Lung (tissue), 12 donors: Measurements from ENCODE around the gene SLC18A3. TPM values are rescaled to one million over a fixed set of nuclear protein-coding genes. Genes with fewer than 3 reads are reported as not detected.

ENCODE experiments used
- ATAC-seq: fragments of 200-7000 bp; cut with Tn5 transposase; one replicate; pipeline ENCODE4 v1.9.1; 2020; ENCODE audit warnings: moderate number of reproducible peaks; ENCODE audit not compliant: insufficient read depth, low FRiP score
- DNase-seq, 3 donors: peaks; one replicate each; pipeline ENCODE4 v3.0.0-alpha.2; 2013 to 2017
- H3K27ac ChIP-seq, 2 donors: one replicate each; pipeline ENCODE4 v1.5.1; 2013; ENCODE audit warnings: mild to moderate bottlenecking in 2 of 2, moderate library complexity in 2 of 2, control low read depth in 1 of 2, inconsistent platforms in 1 of 2, low read depth in 1 of 2, low read length in 1 of 2
- H3K27me3 ChIP-seq, 3 donors: one replicate each; pipeline ENCODE4 v1.5.1; 2013; ENCODE audit warnings: low read length in 2 of 3; ENCODE audit not compliant: control insufficient read depth in 3 of 3, insufficient read depth in 3 of 3
- H3K36me3 ChIP-seq, 4 donors: one replicate each; pipeline ENCODE4 v1.5.1; 2013; ENCODE audit warnings: low read length in 4 of 4, mild to moderate bottlenecking in 1 of 4, moderate library complexity in 1 of 4; ENCODE audit not compliant: control insufficient read depth in 4 of 4, insufficient read depth in 4 of 4
- H3K4me1 ChIP-seq, 5 donors: one replicate each; pipeline ENCODE4 v1.5.1; 2013; ENCODE audit warnings: low read length in 5 of 5, mild to moderate bottlenecking in 2 of 5, moderate library complexity in 1 of 5; ENCODE audit not compliant: control insufficient read depth in 5 of 5, insufficient read depth in 5 of 5
- H3K4me3 ChIP-seq: one replicate; pipeline ENCODE4 v1.5.1; 2013; ENCODE audit warnings: mild to moderate bottlenecking, control low read depth, moderate library complexity
- H3K9ac ChIP-seq, 2 donors: one replicate each; pipeline ENCODE4 v1.5.1; 2013; ENCODE audit warnings: low read length in 2 of 2, control low read depth in 1 of 2; ENCODE audit not compliant: insufficient read depth in 1 of 2
- H3K9me3 ChIP-seq, 4 donors: one replicate each; pipeline ENCODE4 v1.5.1; 2013; ENCODE audit warnings: low read length in 3 of 4, mild to moderate bottlenecking in 1 of 4, moderate library complexity in 1 of 4; ENCODE audit not compliant: control insufficient read depth in 4 of 4, insufficient read depth in 3 of 4
- CTCF ChIP-seq: IDR thresholded peaks from 2 replicates; pipeline ENCODE4 v1.5.1; 2012; ENCODE audit warnings: mild to moderate bottlenecking; ENCODE audit errors: control extremely low read depth, extremely low read depth
- WGBS, 2 donors: extraction: QIAGEN DNeasy Blood & Tissue Kit; methylation state at CpG; one replicate each; pipeline ENCODE4 v1.1.7; 2013; 5-methylcytosine and 5-hydroxymethylcytosine counted together
- polyA plus RNA-seq, 2 donors: library from polyadenylated mRNA; stranded (reverse); fragments of 200-250 nt; gene quantifications; one replicate each; pipeline ENCODE4 v1.2.1, GENCODE V29; 2013
- total RNA-seq, 2 donors: library from RNA; depleted of rRNA in 1 of 2; stranded (reverse); fragments of >200 nt in 1 of 2; gene quantifications; one replicate each; pipeline ENCODE4 v1.2.1, GENCODE V29; 2014 to 2021
- donor health status: control.
- donor health status: control.
- donor health status: Bipolar disorder and iron deficiency.
- donor health status: healthy.
- donor health status: DM: yes; HTN: yes; CAD: no.

Gene SLC18A3
- total and polyA plus RNA-seq, 4 donors = not detected

GRCh38 chr10:49606981-49607535, 3.1 kb upstream of the SLC18A3 start:
- no peak overlapping the region for H3K4me3 ChIP-seq
- H3K36me3 ChIP-seq = no peaks in the 10 kb centered on the region
- peaks cover 0 to 13% (median 0%) of the 10 kb centered on the region in 4 donors for H3K9me3 ChIP-seq
- peak; percentile 73 for ATAC-seq
- no peak overlapping the region for H3K9ac ChIP-seq
- TF ChIP-seq CTCF = no peak
- H3K27ac ChIP-seq = no peak overlapping the region
- DNase-seq = peak; percentile 83 to 90 (median 90)
- H3K4me1 ChIP-seq = peaks cover 0 to 15% (median 3%) of the 10 kb centered on the region in 5 donors
- H3K27me3 ChIP-seq = peaks cover 0 to 46% (median 31%) of the 10 kb centered on the region in 3 donors
- WGBS, 2 donors = 2% methylated on average over 22 of the region's 22 CpGs

- Histone ChIP-seq H3K4me1 (peaks cover 0 to 15% (median 3%) of the 10 kb centered on the region in 5 donors), H3K36me3 (no peaks in the 10 kb centered on the region), H3K9me3 (peaks cover 0 to 18% (median 0%) of the 10 kb centered on the region in 4 donors), H3K4me3 (no peak overlapping the region), H3K9ac (no peak overlapping the region), H3K27ac (no peak overlapping the region), H3K27me3 (peaks cover 0 to 60% (median 44%) of the 10 kb centered on the region in 3 donors)
- WGBS, 2 donors = 12 to 14% methylated on average over 14 of the region's 14 CpGs
- no peak for TF ChIP-seq CTCF
- DNase-seq (no peak), ATAC-seq (no peak)
Measured at GRCh38 chr10:49608166-49609005, 1.7 kb upstream of the SLC18A3 start.

- 2 to 3% methylated on average over 19 of the region's 19 CpGs for WGBS, 2 donors
- ATAC-seq (no peak), DNase-seq (no peak)
- Histone ChIP-seq H3K36me3 (no peaks in the 10 kb centered on the region), H3K27ac (no peak overlapping the region), H3K4me3 (no peak overlapping the region), H3K9ac (no peak overlapping the region), H3K27me3 (peaks cover 0 to 64% (median 50%) of the 10 kb centered on the region in 3 donors), H3K9me3 (peaks cover 0 to 18% (median 0%) of the 10 kb centered on the region in 4 donors), H3K4me1 (peaks cover 0 to 15% (median 3%) of the 10 kb centered on the region in 5 donors)
- no peak for TF ChIP-seq CTCF
Measured at GRCh38 chr10:49609006-49609282, 1.2 kb upstream of the SLC18A3 start.
